ENCODE data around the gene PUS7L. TPM values are rescaled to one million over a fixed set of nuclear protein-coding genes. Genes with fewer than 3 reads are reported as not detected.

The PUS7L gene
- total and polyA plus RNA-seq, 8 donors: 10.1 to 20.3 (median 14.0) TPM

DNA sequence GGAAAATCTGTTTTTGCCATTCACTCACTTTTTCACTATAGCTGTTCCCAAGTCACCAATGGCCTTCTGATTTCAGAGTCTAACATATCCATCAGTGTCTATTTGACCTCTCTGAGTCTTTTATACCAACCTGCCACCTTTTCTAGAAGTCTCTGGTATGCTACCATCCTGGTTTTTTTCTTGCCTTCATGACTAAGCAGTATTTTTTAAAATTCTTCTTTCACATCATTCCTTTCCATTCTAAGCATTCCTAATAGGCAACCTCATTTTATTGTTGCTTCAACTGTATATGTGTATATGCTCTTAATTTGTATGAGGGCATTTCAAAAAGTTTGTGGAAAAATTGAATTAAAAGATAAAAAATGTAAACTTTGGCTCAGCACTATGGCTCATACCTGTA, 5.2 kb upstream of the PUS7L start:
- H3K27me3 ChIP-seq: no peaks in the 10 kb centered on the region
- TF ChIP-seq, protein P1, sequence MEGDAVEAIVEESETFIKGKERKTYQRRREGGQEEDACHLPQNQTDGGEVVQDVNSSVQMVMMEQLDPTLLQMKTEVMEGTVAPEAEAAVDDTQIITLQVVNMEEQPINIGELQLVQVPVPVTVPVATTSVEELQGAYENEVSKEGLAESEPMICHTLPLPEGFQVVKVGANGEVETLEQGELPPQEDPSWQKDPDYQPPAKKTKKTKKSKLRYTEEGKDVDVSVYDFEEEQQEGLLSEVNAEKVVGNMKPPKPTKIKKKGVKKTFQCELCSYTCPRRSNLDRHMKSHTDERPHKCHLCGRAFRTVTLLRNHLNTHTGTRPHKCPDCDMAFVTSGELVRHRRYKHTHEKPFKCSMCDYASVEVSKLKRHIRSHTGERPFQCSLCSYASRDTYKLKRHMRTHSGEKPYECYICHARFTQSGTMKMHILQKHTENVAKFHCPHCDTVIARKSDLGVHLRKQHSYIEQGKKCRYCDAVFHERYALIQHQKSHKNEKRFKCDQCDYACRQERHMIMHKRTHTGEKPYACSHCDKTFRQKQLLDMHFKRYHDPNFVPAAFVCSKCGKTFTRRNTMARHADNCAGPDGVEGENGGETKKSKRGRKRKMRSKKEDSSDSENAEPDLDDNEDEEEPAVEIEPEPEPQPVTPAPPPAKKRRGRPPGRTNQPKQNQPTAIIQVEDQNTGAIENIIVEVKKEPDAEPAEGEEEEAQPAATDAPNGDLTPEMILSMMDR (IDR thresholded peaks at IDR 0.05): no peak
- no peak for ATAC-seq
- H3K4me3 ChIP-seq: no peak overlapping the region
- no peaks in the 10 kb centered on the region for H3K9me3 ChIP-seq
- peaks cover 23 to 40% of the 10 kb centered on the region in 2 donors for H3K4me1 ChIP-seq
- no peak overlapping the region for H3K27ac ChIP-seq
- H3K36me3 ChIP-seq: peaks cover 0 to 8% of the 10 kb centered on the region in 2 donors
- intact Hi-C loops (cut with DNase I): no loop called here
- DNase-seq: no peak

DNA sequence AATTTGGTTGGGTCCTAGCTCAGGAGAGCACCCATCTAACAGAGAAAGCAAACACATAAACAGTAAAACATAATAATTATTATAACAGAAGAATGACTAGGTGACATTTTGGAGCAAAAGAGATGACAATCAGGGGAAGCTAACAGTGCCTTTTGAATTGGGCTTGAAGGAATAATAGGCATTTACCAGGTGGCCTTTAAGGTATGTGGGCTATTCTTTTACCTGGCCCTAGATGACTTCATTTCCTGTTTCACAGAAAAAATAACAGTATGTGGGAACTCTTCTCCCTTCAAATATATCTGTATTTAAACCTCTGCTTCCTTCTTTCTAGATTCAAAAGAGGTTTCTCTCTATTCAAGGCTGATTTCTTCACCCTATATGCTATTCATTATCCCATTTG, 4.0 kb upstream of the PUS7L start:
- intact Hi-C loops (cut with DNase I): no loop called here
- ATAC-seq (no peak), DNase-seq (no peak)
- H3K9me3 ChIP-seq: no peaks in the 10 kb centered on the region
- no peaks in the 10 kb centered on the region for H3K27me3 ChIP-seq
- H3K4me1 ChIP-seq: peaks cover 27 to 44% of the 10 kb centered on the region in 2 donors
- no peaks in the 10 kb centered on the region for H3K36me3 ChIP-seq
- no peak overlapping the region for H3K27ac ChIP-seq
- TF ChIP-seq, protein P1 (IDR thresholded peaks at IDR 0.05): no peak
- no peak overlapping the region for H3K4me3 ChIP-seq

DNA sequence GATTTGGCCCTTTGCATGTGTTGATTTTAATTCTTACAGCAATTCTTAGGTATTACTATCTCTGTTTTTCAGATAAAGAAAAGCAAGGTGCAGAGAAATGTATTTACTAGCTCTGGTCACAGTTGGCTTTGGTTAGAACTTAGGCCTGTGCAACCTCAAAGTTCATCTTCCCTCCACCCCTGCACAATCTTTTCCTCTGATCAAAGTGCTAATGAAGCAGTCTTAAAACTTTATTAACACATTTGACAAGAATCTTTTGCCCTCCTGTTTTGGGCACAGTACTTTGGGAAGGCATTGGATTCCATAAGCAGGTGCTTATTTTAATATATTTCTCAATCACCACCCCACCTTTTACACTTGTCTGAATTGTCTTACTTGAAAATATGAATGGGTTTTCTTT, 2.9 kb upstream of the PUS7L start:
- intact Hi-C loops (cut with DNase I): no loop called here
- Histone ChIP-seq H3K27me3 (no peaks in the 10 kb centered on the region), H3K4me3 (no peak overlapping the region), H3K36me3 (no peaks in the 10 kb centered on the region), H3K4me1 (peaks cover 28 to 44% of the 10 kb centered on the region in 2 donors), H3K9me3 (no peaks in the 10 kb centered on the region), H3K27ac (no peak overlapping the region)
- TF ChIP-seq, protein P1 (IDR thresholded peaks at IDR 0.05): no peak
- no peak for DNase-seq
- no peak for ATAC-seq

DNA sequence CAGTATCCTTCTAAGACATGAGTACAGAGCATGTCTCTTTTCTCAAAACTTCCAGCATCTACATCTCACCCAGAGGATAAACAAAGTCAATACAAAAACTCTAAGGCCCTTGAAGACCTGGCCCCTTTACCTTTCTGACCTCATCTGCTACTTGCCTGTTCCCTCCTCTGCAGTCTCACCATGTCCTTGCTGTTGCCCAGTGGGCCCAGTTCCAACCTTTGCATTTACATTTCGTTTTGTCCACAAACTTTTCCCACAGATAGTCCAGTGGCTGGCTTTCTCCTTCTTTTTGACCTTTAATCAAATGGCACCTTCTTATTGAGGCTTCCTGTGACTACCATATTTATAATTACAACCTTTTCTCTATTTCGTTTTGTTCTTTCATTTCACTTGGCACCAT, 1.8 kb upstream of the PUS7L start:
- intact Hi-C loops (cut with DNase I): no loop called here
- Histone ChIP-seq H3K27me3 (no peaks in the 10 kb centered on the region), H3K9me3 (no peaks in the 10 kb centered on the region), H3K36me3 (no peaks in the 10 kb centered on the region), H3K27ac (no peak overlapping the region), H3K4me3 (peak overlapping the region in 1 of 2 donors; percentile 70), H3K4me1 (peaks cover 28 to 44% of the 10 kb centered on the region in 2 donors)
- TF ChIP-seq, protein P1 (IDR thresholded peaks at IDR 0.05): no peak
- ATAC-seq (no peak), DNase-seq (no peak)

DNA sequence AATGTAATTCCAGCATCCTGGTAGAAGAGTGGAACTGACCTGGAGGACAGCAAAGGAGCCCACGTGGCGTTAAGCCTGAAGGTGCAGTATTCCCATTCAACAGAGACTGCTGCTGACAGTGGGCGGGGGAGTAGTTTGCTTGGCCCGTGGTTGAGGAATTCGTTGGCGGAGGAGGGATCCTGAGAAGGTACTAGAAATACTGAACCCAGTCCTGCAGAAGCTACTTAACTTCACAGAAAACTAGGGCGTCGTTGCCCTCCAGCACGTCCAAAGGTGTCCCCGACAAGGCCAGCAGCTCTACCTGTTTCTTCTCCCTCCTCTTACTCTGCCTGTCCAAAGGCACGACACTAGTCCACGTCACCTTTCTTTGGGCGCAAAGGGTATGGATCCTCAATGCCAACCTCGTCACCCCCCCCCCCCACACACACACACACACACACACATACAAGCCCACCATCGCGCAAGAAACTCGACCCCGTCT, 303 bp downstream of the PUS7L start:
- Histone ChIP-seq H3K9me3 (no peaks in the 10 kb centered on the region), H3K4me1 (peaks cover 28 to 42% of the 10 kb centered on the region in 2 donors), H3K4me3 (peak overlapping the region; percentile 70 to 75), H3K36me3 (peaks cover 0 to 6% of the 10 kb centered on the region in 2 donors), H3K27ac (peak overlapping the region; percentile 88 to 96), H3K27me3 (no peaks in the 10 kb centered on the region)
- TF ChIP-seq, protein P1 (IDR thresholded peaks at IDR 0.05): no peak
- DNase-seq (peak in 3 of 4 donors; percentile 30 to 67 (median 47)), ATAC-seq (peak; percentile 51)
- intact Hi-C loops (cut with DNase I): no loop called here

Data from left lung (tissue), 10 donors.